ENCODE measurements around the gene THPO. TPM values are rescaled to one million over a fixed set of nuclear protein-coding genes. Genes with fewer than 3 reads are reported as not detected.

Gene THPO
- 0.31 and 2.3 TPM in 2 replicates for total RNA-seq (ENCODE audit: low replicate concordance)

DNA sequence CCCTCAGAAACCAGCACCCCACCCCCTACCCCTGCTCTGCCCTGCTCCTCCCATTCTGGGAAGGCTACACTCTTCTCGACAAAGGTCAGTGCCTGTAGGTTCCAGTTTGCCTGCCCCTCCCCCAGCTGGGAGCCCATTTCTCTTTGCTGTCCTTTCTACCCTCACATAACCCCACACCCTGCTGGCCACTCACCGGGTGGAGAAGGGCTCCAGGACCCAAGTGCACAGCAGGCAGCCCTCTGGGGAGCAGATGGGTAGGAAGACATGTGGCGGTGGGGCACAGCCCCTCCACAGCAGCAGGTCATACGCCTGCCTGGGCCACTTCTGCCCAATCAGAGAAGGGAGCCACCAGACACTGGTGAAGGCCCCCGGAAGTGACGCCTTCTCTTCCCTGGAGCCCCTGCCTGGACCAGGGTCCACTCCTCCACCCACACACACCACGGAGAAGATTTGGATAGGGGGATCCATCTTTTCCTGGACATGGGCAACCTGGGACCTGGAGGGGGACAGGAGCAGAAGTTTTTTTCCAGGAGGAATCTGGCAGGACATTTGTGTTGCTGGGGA lies at the start of gene THPO:
THPO (minus strand) TSS at position 326 of the 564 bp plus-strand sequence. CDS start 1,948 bp downstream, outside the sequence.
- H3K27me3 ChIP-seq: peaks cover 44% of the 10 kb centered on the region
- no peak within 1 kb of the TSS for H3K9ac ChIP-seq
- Mint-ChIP-seq H3K27me3 (ENCODE audit: insufficient read depth, low read depth) (peaks cover 37% of the 10 kb centered on the region), H3K4me3 (peak within 1 kb of the TSS; percentile 85), H3K27ac (peak within 1 kb of the TSS; percentile 7), H3K9me3 (no peaks in the 10 kb centered on the region), H3K4me1 (peaks cover 24% of the 10 kb centered on the region), H3K36me3 (no peaks in the 10 kb centered on the region)
- H3K79me2 ChIP-seq (ENCODE audit: low read depth): no peaks in the 10 kb centered on the region
- H2AFZ ChIP-seq (replicated peaks): peak within 1 kb of the TSS; percentile 63
- TF ChIP-seq EZH2 (IDR thresholded peaks at IDR 0.05): no peak
- TF ChIP-seq, protein P1, sequence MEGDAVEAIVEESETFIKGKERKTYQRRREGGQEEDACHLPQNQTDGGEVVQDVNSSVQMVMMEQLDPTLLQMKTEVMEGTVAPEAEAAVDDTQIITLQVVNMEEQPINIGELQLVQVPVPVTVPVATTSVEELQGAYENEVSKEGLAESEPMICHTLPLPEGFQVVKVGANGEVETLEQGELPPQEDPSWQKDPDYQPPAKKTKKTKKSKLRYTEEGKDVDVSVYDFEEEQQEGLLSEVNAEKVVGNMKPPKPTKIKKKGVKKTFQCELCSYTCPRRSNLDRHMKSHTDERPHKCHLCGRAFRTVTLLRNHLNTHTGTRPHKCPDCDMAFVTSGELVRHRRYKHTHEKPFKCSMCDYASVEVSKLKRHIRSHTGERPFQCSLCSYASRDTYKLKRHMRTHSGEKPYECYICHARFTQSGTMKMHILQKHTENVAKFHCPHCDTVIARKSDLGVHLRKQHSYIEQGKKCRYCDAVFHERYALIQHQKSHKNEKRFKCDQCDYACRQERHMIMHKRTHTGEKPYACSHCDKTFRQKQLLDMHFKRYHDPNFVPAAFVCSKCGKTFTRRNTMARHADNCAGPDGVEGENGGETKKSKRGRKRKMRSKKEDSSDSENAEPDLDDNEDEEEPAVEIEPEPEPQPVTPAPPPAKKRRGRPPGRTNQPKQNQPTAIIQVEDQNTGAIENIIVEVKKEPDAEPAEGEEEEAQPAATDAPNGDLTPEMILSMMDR (IDR thresholded peaks at IDR 0.05): no peak
- no peak for TF ChIP-seq EZH2phosphoT487 (IDR thresholded peaks at IDR 0.05)
- peak within 1 kb of the TSS; percentile 72 for H3K4me2 ChIP-seq
- no peaks in the 10 kb centered on the region for H3K36me3 ChIP-seq
- H3K27ac ChIP-seq: no peak within 1 kb of the TSS
- H3K4me3 ChIP-seq: peak within 1 kb of the TSS; percentile 48
- DNase-seq (ENCODE audit: low spot score): peak; percentile 40
- peaks cover 34% of the 10 kb centered on the region for H3K4me1 ChIP-seq
- H3K9me3 ChIP-seq (ENCODE audit: low read depth): no peaks in the 10 kb centered on the region
- H4K20me1 ChIP-seq (ENCODE audit: low read depth): peaks cover 8% of the 10 kb centered on the region
- peaks cover 32% of the 10 kb centered on the region for H3F3A ChIP-seq (ENCODE audit: low read depth)

DNA sequence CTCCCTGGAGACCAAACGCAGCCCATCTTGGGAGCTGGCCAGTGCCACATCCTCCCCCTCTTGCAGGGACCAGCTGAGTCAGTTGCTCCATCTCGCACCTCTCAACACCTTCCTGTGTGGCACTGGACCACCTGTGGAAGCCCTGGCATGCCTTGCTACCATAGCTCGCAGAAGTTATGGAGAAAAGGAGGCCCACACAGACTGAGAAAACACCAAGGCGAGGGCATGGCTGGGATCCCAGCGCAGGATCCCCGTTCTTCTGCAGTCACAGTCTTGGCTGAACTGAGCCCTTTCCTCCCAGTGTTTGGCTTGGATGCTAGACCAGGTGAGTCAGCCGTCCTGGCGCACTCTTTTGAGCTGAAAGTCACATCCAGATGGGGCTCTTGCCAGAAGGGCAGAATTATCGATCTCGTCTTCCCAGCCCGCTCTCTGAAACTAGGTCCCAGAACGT lies 48.7 kb upstream of the THPO start:
- Histone ChIP-seq H3K36me3 (no peaks in the 10 kb centered on the region), H3K9me3 (ENCODE audit: low read depth) (no peaks in the 10 kb centered on the region), H2AFZ (replicated peaks) (no peak overlapping the region), H3F3A (ENCODE audit: low read depth) (no peaks in the 10 kb centered on the region), H3K4me1 (no peaks in the 10 kb centered on the region), H3K9ac (no peak overlapping the region), H4K20me1 (ENCODE audit: low read depth) (no peaks in the 10 kb centered on the region), H3K27ac (no peak overlapping the region), H3K4me2 (no peak overlapping the region), H3K4me3 (no peak overlapping the region), H3K79me2 (ENCODE audit: low read depth) (no peaks in the 10 kb centered on the region), H3K27me3 (no peaks in the 10 kb centered on the region)
- DNase-seq (ENCODE audit: low spot score): no peak
- Mint-ChIP-seq H3K36me3 (no peaks in the 10 kb centered on the region), H3K27ac (no peak overlapping the region), H3K4me1 (peaks cover 11% of the 10 kb centered on the region), H3K4me3 (no peak overlapping the region), H3K9me3 (peaks cover 10% of the 10 kb centered on the region), H3K27me3 (ENCODE audit: insufficient read depth, low read depth) (peaks cover 6% of the 10 kb centered on the region)
- no peak for TF ChIP-seq EZH2phosphoT487 (IDR thresholded peaks at IDR 0.05)
- no peak for TF ChIP-seq EZH2 (IDR thresholded peaks at IDR 0.05)
- TF ChIP-seq, protein P1 (IDR thresholded peaks at IDR 0.05): no peak

DNA sequence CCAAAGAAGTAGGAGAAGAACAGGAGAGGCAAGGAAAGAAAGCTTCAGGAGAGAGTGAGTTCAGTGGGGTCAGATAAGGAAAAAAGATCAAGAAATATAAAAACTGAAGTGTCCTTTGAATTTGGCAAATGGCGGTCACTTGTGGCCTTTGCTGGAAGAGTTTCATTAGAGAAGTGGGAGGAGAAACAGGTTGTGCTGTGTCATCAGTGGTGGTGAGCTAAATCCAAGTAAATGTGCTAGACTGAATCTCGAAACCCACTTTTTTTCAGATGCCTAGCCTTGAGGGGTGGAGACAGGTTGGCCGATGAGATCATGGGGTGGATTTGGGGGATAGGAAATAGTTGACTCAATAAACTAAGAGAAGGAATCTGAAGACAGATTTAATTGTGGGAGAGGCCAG lies 45.6 kb upstream of the THPO start:
- Mint-ChIP-seq H3K4me1 (peaks cover 6% of the 10 kb centered on the region), H3K27me3 (ENCODE audit: insufficient read depth, low read depth) (peaks cover 6% of the 10 kb centered on the region), H3K4me3 (no peak overlapping the region), H3K36me3 (no peaks in the 10 kb centered on the region), H3K9me3 (peaks cover 10% of the 10 kb centered on the region), H3K27ac (no peak overlapping the region)
- H3K4me1 ChIP-seq: no peaks in the 10 kb centered on the region
- no peak overlapping the region for H3K4me2 ChIP-seq
- no peaks in the 10 kb centered on the region for H3K79me2 ChIP-seq (ENCODE audit: low read depth)
- no peak overlapping the region for H3K9ac ChIP-seq
- H3K9me3 ChIP-seq (ENCODE audit: low read depth): no peaks in the 10 kb centered on the region
- H2AFZ ChIP-seq (replicated peaks): no peak overlapping the region
- no peaks in the 10 kb centered on the region for H3F3A ChIP-seq (ENCODE audit: low read depth)
- no peaks in the 10 kb centered on the region for H3K27me3 ChIP-seq
- H4K20me1 ChIP-seq (ENCODE audit: low read depth): no peaks in the 10 kb centered on the region
- no peak overlapping the region for H3K4me3 ChIP-seq
- DNase-seq (ENCODE audit: low spot score): no peak
- no peaks in the 10 kb centered on the region for H3K36me3 ChIP-seq
- TF ChIP-seq, protein P1 (IDR thresholded peaks at IDR 0.05): no peak
- TF ChIP-seq EZH2phosphoT487 (IDR thresholded peaks at IDR 0.05) (no peak), EZH2 (IDR thresholded peaks at IDR 0.05) (no peak)
- H3K27ac ChIP-seq: no peak overlapping the region

Data from neural progenitor cell (in vitro differentiated cells).